K562 (cell line): ENCODE measurements around the gene ERFL. TPM values are rescaled to one million over a fixed set of nuclear protein-coding genes. Genes with fewer than 3 reads are reported as not detected.

Source experiments
- ATAC-seq: fragments of 200-7000 bp; cut with Tn5 transposase; 3 replicates; pipeline ENCODE4 v1.9.1; 2020; ENCODE audit warnings: moderate library complexity
- BruUV-seq: library from RNA; stranded (reverse); fragments of 400-500 nt; replicated peaks from 2 replicates; lab custom pipeline; 2021; lab: Mats Ljungman, UMichigan
- CTCF ChIA-PET: fragments of 300-600 bp; formaldehyde crosslinking; extraction: SDS; loops from one replicate; lab custom pipeline; 2021; ENCODE audit warnings: low intra/inter-chr PET ratio; lab: Yijun Ruan, JAX
- POLR2A ChIA-PET: fragments of 300-600, 350-650 bp; sonication (Branson Sonifier 250); formaldehyde crosslinking; extraction: SDS; loops from one replicate; lab custom pipeline; 2021; ENCODE audit warnings: antibody characterized with exemption, inconsistent platforms; lab: Yijun Ruan, JAX
- DNase-seq, 4 experiments: peaks; one replicate each; pipeline versions ENCODE4 v3.0.0 to v3.0.0-alpha.2; 2011 to 2018; ENCODE audit warnings: low spot score in 3 of 4, mixed read lengths in 3 of 4; ENCODE audit errors: extremely low read depth in 1 of 4
- FAIRE-seq: peaks from 2 replicates; lab custom pipeline; 2011; peaks lifted over from hg19 to GRCh38; lab: Jason Lieb, UNC
- H2AFZ ChIP-seq: 2 replicates; pipeline ENCODE4 v1.6.0; 2011; ENCODE audit warnings: low read depth, low read length, control low read depth, inconsistent platforms
- H3K27ac ChIP-seq: fragments of 200-600 bp; 3 replicates; pipeline ENCODE4 v1.8.0; 2011; ENCODE audit warnings: low read depth, mild to moderate bottlenecking, control low read depth, inconsistent platforms, low read length, moderate library complexity, mixed read lengths; ENCODE audit errors: extremely low read depth
- H3K27me3 ChIP-seq, 2 experiments: fragments of 300-600 bp in 1 of 2; 2 replicates in 1 of 2; 3 replicates in 1 of 2; pipeline versions ENCODE4 v1.6.0 to v1.8.0; 2011; ENCODE audit warnings: inconsistent platforms in 2 of 2, low read length in 2 of 2, mild to moderate bottlenecking in 1 of 2, mixed read lengths in 1 of 2, moderate library complexity in 1 of 2; ENCODE audit not compliant: control insufficient read depth in 2 of 2, insufficient read depth in 2 of 2
- H3K36me3 ChIP-seq: fragments of 300-600 bp; 3 replicates; pipeline ENCODE4 v1.8.0; 2011; ENCODE audit warnings: mild to moderate bottlenecking, low read length, inconsistent platforms; ENCODE audit not compliant: control insufficient read depth, insufficient read depth
- H3K4me1 ChIP-seq, 2 experiments: fragments of 200-600 bp in 1 of 2; replicated peaks in 1 of 2; 2 replicates in 1 of 2; 3 replicates in 1 of 2; pipeline versions ENCODE4 v1.5.1 to v1.8.0; 2011; ENCODE audit warnings: inconsistent platforms in 2 of 2, low read length in 2 of 2, mild to moderate bottlenecking in 1 of 2, mixed read lengths in 1 of 2, moderate library complexity in 1 of 2; ENCODE audit not compliant: control insufficient read depth in 2 of 2, insufficient read depth in 2 of 2
- H3K4me2 ChIP-seq: 2 replicates; pipeline ENCODE4 v1.6.1; 2011; ENCODE audit warnings: low read length, control low read depth, inconsistent platforms, mixed read lengths; ENCODE audit not compliant: insufficient read depth
- H3K4me3 ChIP-seq: fragments of 200-600 bp; sonication (generic), shearing (Covaris generic); 2 replicates; pipeline ENCODE4 v1.5.1; 2016; ENCODE audit warnings: control low read depth, inconsistent platforms
- H3K79me2 ChIP-seq: fragments of 200-600 bp; 3 replicates; pipeline ENCODE4 v1.8.0; 2011; ENCODE audit warnings: low read length, inconsistent platforms; ENCODE audit not compliant: control insufficient read depth, insufficient read depth
- H3K9ac ChIP-seq, 2 experiments: 2 replicates each; pipeline versions ENCODE4 v1.6.0 to v1.6.1; 2011; ENCODE audit warnings: low read depth in 2 of 2, low read length in 2 of 2, control low read depth in 1 of 2, inconsistent platforms in 1 of 2, mild to moderate bottlenecking in 1 of 2, mixed read lengths in 1 of 2; ENCODE audit not compliant: insufficient read depth in 1 of 2
- H3K9me1 ChIP-seq: one replicate; pipeline ENCODE4 v1.6.0; 2011; ENCODE audit warnings: inconsistent platforms, mild to moderate bottlenecking, low read length, moderate library complexity; ENCODE audit not compliant: control insufficient read depth, insufficient read depth
- H3K9me3 ChIP-seq: replicated peaks from 2 replicates; pipeline ENCODE4 v1.5.1; 2011; ENCODE audit warnings: low read depth, low read length, inconsistent platforms; ENCODE audit not compliant: control insufficient read depth, insufficient read depth
- H4K20me1 ChIP-seq: replicated peaks from 2 replicates; pipeline ENCODE4 v1.6.1; 2011; ENCODE audit warnings: low read length, inconsistent platforms, mixed read lengths; ENCODE audit not compliant: control insufficient read depth, insufficient read depth
- ADNP ChIP-seq: fragments of 200-800 bp; sonication (Bioruptor generic); IDR thresholded peaks from 2 replicates; pipeline ENCODE4 v1.6.1; 2016; ENCODE audit warnings: missing genetic modification characterization, missing compliant biosample characterization
- FOXA3 ChIP-seq, 2 experiments: fragments of 450-650 bp in 1 of 2; sonication (generic) in 1 of 2; formaldehyde crosslinking; IDR thresholded peaks in 1 of 2; conservative IDR thresholded peaks in 1 of 2; 2 replicates each; pipeline versions ENCODE4 v1.4.0 to v1.8.0; 2020 to 2022; ENCODE audit warnings: mild to moderate bottlenecking in 2 of 2, missing genetic modification reagents in 1 of 2
- FOXK1 ChIP-seq: sonication (generic); formaldehyde crosslinking; IDR thresholded peaks from 2 replicates; pipeline ENCODE4 v1.8.0; 2022; ENCODE audit warnings: missing genetic modification reagents, mild to moderate bottlenecking, borderline replicate concordance
- NR1H2 ChIP-seq: sonication (generic); formaldehyde crosslinking; IDR thresholded peaks from 2 replicates; pipeline ENCODE4 v1.4.0; 2020; ENCODE audit warnings: mild to moderate bottlenecking, missing genetic modification reagents
- POLR2AphosphoS5 ChIP-seq: IDR thresholded peaks from 2 replicates; pipeline ENCODE4 v1.6.1; 2011; ENCODE audit warnings: mild to moderate bottlenecking, low read depth, low read length, moderate library complexity; ENCODE audit not compliant: control insufficient read depth, insufficient read depth
- POU5F1 ChIP-seq: fragments of 150-350 bp; IDR thresholded peaks from 2 replicates; pipeline ENCODE4 v1.6.1; 2014; ENCODE audit warnings: borderline replicate concordance, low read length, low read depth, mild to moderate bottlenecking; ENCODE audit not compliant: partially characterized antibody
- XRCC4 ChIP-seq: IDR thresholded peaks from one replicate; pipeline ENCODE4 v1.6.1; 2011; ENCODE audit not compliant: insufficient read depth, insufficient read length; ENCODE audit errors: extremely low read depth
- WGBS: fragments of 100-300 bp; shearing (Covaris generic); methylation state at CpG from one replicate; pipeline ENCODE4 v1.1.6; 2016; ENCODE audit warnings: low coverage, mixed read lengths; ENCODE audit not compliant: insufficient coverage; ENCODE audit errors: missing lambda C conversion rate; 5-methylcytosine and 5-hydroxymethylcytosine counted together
- in situ Hi-C: fragments of 300-500 bp; cut with MboI; formaldehyde crosslinking; loops from 4 replicates; pipeline ENCODE4 v1.15.0; 2018; ENCODE audit warnings: inconsistent platforms, mixed read lengths
- intact Hi-C: fragments of 100-400 bp; cut with micrococcal nuclease; formaldehyde crosslinking; loops from 2 replicates; pipeline ENCODE4 v1.14.2; 2022
- polyA plus RNA-seq, 8 experiments: library from polyadenylated mRNA; depleted of rRNA in 4 of 8; stranded (reverse) in 5 of 8; unstranded in 3 of 8; fragments of >200 nt; fragmentation: Nextera tagmentation in 2 of 8; fragmentation: Illumina TruSeq in 1 of 8; extraction: Ambion mirVana in 2 of 8; extraction: Trizol in 1 of 8; gene quantifications; 2 replicates each; pipeline versions ENCODE4 v1.2.1 to v1.2.3, GENCODE V29; 2011 to 2014; ENCODE audit warnings: inconsistent platforms in 1 of 8, missing spikeins in 1 of 8
- total RNA-seq, 7 experiments: library from RNA; depleted of rRNA in 6 of 7; stranded (reverse); fragments of >200 nt in 6 of 7; fragmentation: Illumina TruSeq in 2 of 7; extraction: Trizol in 2 of 7; gene quantifications; 2 replicates each; pipeline versions ENCODE4 v1.2.1 to v1.2.3, GENCODE V29; 2011 to 2021; ENCODE audit warnings: low replicate concordance in 1 of 7
- TF ChIP-seq, protein P1 (sequence below): sonication (generic); formaldehyde crosslinking; IDR thresholded peaks from 2 replicates; pipeline ENCODE4 v1.5.0; 2020; ENCODE audit warnings: missing genetic modification reagents

ERFL gene
- total and polyA plus RNA-seq, 9 of the 15 experiments (the other 6 are each of a cell fraction or from before 2014, with no cell fraction given), result 0.07 to 0.75 (median 0.32) TPM; not detected in 4

DNA sequence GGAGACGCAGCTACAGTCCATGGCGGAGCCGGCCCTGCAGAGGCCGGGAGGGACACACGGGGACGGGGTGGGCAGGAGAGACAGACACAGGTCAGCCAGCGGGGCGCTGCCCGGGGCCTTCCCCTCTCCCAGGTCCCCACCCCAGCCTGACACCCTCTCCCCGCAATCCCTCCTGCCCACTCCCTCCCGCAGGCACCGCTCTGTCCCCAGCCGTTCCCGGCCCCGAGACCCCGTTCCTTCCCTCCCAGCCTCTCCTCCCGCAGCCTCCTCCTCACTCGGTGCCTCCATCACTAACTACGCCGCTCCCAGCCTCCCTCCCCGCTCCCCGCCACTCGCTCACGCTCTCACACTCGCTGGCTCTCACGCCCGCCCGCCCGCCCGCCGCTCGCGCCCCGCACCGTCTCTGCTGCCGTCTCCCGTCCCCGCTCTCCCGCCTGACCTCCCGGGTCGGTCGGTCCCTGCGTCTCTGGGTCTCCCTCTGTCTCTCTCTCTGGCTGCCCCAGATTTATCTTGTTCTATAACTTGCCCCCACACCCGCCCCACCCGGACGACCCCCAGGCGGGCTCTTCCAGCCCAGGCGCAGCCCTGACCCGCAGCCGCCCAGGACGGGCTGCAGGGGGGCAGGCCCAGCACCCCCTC lies 15.2 kb downstream of the ERFL start:
- no peak overlapping the region; a peak in 1 of 4 replicates for H3K9ac ChIP-seq
- no peaks in the 10 kb centered on the region for H3K9me1 ChIP-seq
- ATAC-seq, result peak; percentile 60
- H3K27ac ChIP-seq, result no peak overlapping the region
- DNase-seq, result no peak
- intact Hi-C loops, result no loop called here
- peaks cover 29% of the 10 kb centered on the region; the same call in 1 of the 2 replicates for H4K20me1 ChIP-seq
- H3K36me3 ChIP-seq, result no peaks in the 10 kb centered on the region
- no TSS peak for BruUV-seq
- no peak overlapping the region for H2AFZ ChIP-seq
- ChIA-PET POLR2A (interaction anchor here (1.4 kb wide), 1 partner anchor 22 kb away, joined by 4 read pairs; no protein-coding TSS in a partner anchor), CTCF (no interaction called here)
- H3K79me2 ChIP-seq, result no peaks in the 10 kb centered on the region
- no peak overlapping the region for H3K4me3 ChIP-seq
- in situ Hi-C loops, result no loop called here
- TF ChIP-seq XRCC4 (no peak), POU5F1 (no peak), FOXK1 (CRISPR knock-in tag) (no peak), NR1H2 (CRISPR knock-in tag) (no peak), POLR2AphosphoS5 (no peak), ADNP (tag) (no peak), FOXA3 (CRISPR knock-in tag; conservative IDR thresholded peaks at IDR 0.05 in 1 of 2, IDR thresholded peaks at IDR 0.05 in 1 of 2) (no peak)
- TF ChIP-seq, protein P1, sequence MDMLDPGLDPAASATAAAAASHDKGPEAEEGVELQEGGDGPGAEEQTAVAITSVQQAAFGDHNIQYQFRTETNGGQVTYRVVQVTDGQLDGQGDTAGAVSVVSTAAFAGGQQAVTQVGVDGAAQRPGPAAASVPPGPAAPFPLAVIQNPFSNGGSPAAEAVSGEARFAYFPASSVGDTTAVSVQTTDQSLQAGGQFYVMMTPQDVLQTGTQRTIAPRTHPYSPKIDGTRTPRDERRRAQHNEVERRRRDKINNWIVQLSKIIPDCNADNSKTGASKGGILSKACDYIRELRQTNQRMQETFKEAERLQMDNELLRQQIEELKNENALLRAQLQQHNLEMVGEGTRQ, result no peak
- H3K4me1 ChIP-seq, result peaks cover 0 to 26% of the 10 kb centered on the region in 2 experiments; a peak in 2 of 5 replicates
- 3% methylated on average over 6 of the region's 51 CpGs for WGBS
- no peak overlapping the region for H3K4me2 ChIP-seq
- no peak for FAIRE-seq
- H3K27me3 ChIP-seq, result peaks cover 32 to 59% of the 10 kb centered on the region in 2 experiments
- H3K9me3 ChIP-seq, result no peaks in the 10 kb centered on the region
